SK-N-SH (cell line): ENCODE results near the gene PTPA. TPM values are rescaled to one million over a fixed set of nuclear protein-coding genes. Genes with fewer than 3 reads are reported as not detected.
A peak's percentile ranks its signal among the peaks of the same experiment; 100 is the strongest.

Source experiments
- CTCF ChIA-PET: fragments of 300-600, 350-600 bp; formaldehyde crosslinking; extraction: SDS; loops from one replicate; lab custom pipeline; 2021; lab: Yijun Ruan, JAX
- POLR2A ChIA-PET: fragments of 350-600 bp; sonication (Branson Sonifier 250); formaldehyde crosslinking; extraction: SDS; loops from one replicate; lab custom pipeline; 2020; ENCODE audit warnings: antibody characterized with exemption, inconsistent platforms; lab: Yijun Ruan, JAX
- DNase-seq: peaks from one replicate; pipeline ENCODE4 v3.0.0; 2012
- H2AFZ ChIP-seq: fragments of 200-600 bp; sonication (generic); 2 replicates; pipeline ENCODE4 v1.8.1; 2016; ENCODE audit warnings: antibody characterized with exemption, mild to moderate bottlenecking, low read depth
- H3F3A ChIP-seq: fragments of 200-600 bp; sonication (generic); replicated peaks from 2 replicates; pipeline ENCODE3; 2016; ENCODE audit warnings: antibody characterized with exemption, mild to moderate bottlenecking; ENCODE audit not compliant: insufficient read depth
- H3K27ac ChIP-seq, 2 experiments: fragments of 200-500 bp in 1 of 2; fragments of 200-600 bp in 1 of 2; sonication (Bioruptor generic) in 1 of 2; sonication (generic), shearing (Covaris generic) in 1 of 2; 2 replicates each; pipeline versions ENCODE4 v1.5.1 to v1.6.1; 2014 to 2016; ENCODE audit warnings: low read depth in 2 of 2, inconsistent platforms in 1 of 2, low read length in 1 of 2, mild to moderate bottlenecking in 1 of 2, mixed read lengths in 1 of 2
- H3K27me3 ChIP-seq: fragments of 200-600 bp; sonication (generic), shearing (Covaris generic); 2 replicates; pipeline ENCODE4 v1.6.1; 2016; ENCODE audit warnings: mixed run types; ENCODE audit not compliant: insufficient read depth
- H3K36me3 ChIP-seq, 2 experiments: fragments of 200-500 bp in 1 of 2; fragments of 200-600 bp in 1 of 2; sonication (Bioruptor generic) in 1 of 2; sonication (generic) in 1 of 2; replicated peaks in 1 of 2; 2 replicates each; pipeline versions ENCODE3 to v1.5.1; 2014 to 2016; ENCODE audit warnings: low read length in 1 of 2, mild to moderate bottlenecking in 1 of 2; ENCODE audit not compliant: insufficient read depth in 2 of 2, control insufficient read depth in 1 of 2
- H3K4me1 ChIP-seq, 2 experiments: fragments of 200-500 bp in 1 of 2; fragments of 200-600 bp in 1 of 2; sonication (Bioruptor generic) in 1 of 2; sonication (generic), shearing (Covaris generic) in 1 of 2; 2 replicates each; pipeline versions ENCODE4 v1.5.1 to v1.6.1; 2014 to 2016; ENCODE audit warnings: low read depth in 1 of 2, low read length in 1 of 2, mixed run types in 1 of 2; ENCODE audit not compliant: insufficient read depth in 2 of 2, control insufficient read depth in 1 of 2
- H3K4me2 ChIP-seq: fragments of 200-600 bp; sonication (generic), shearing (Covaris generic); 2 replicates; pipeline ENCODE4 v1.6.1; 2017; ENCODE audit warnings: mixed run types
- H3K4me3 ChIP-seq, 2 experiments: fragments of 200-500 bp in 1 of 2; fragments of 200-600 bp in 1 of 2; sonication (Bioruptor generic) in 1 of 2; sonication (generic), shearing (Covaris generic) in 1 of 2; 2 replicates each; pipeline versions ENCODE4 v1.5.1 to v1.8.1; 2014 to 2016; ENCODE audit warnings: low read depth in 2 of 2, inconsistent platforms in 1 of 2, low read length in 1 of 2, mild to moderate bottlenecking in 1 of 2, mixed read lengths in 1 of 2, moderate library complexity in 1 of 2
- H3K79me2 ChIP-seq: fragments of 200-600 bp; sonication (generic); 2 replicates; pipeline ENCODE4 v1.8.1; 2017; ENCODE audit warnings: mild to moderate bottlenecking; ENCODE audit not compliant: insufficient read depth
- H3K9ac ChIP-seq: fragments of 200-600 bp; sonication (generic); 2 replicates; pipeline ENCODE4 v1.6.1; 2017; ENCODE audit warnings: mixed run types
- H3K9me2 ChIP-seq: fragments of 200-600 bp; sonication (generic); 2 replicates; pipeline ENCODE4 v1.6.1; 2017; ENCODE audit warnings: mixed run types
- H3K9me3 ChIP-seq: fragments of 200-600 bp; sonication (generic); 2 replicates; pipeline ENCODE4 v1.6.1; 2017; ENCODE audit warnings: mixed run types, mild to moderate bottlenecking, moderate library complexity
- H4K20me1 ChIP-seq: fragments of 200-600 bp; sonication (generic); 2 replicates; pipeline ENCODE4 v1.6.1; 2017; ENCODE audit warnings: mild to moderate bottlenecking, mixed run types; ENCODE audit not compliant: insufficient read depth
- CHD2 ChIP-seq: fragments of 150-350 bp; IDR thresholded peaks from 2 replicates; pipeline ENCODE4 v1.6.1; 2018; ENCODE audit warnings: low read length; ENCODE audit not compliant: partially characterized antibody
- CTCF ChIP-seq: fragments of 200-600 bp; sonication (generic); IDR thresholded peaks from 2 replicates; pipeline ENCODE4 v1.6.1; 2017; ENCODE audit warnings: antibody characterized with exemption, mild to moderate bottlenecking, moderate library complexity
- ELF1 ChIP-seq: IDR thresholded peaks from 2 replicates; pipeline ENCODE4 v1.4.0; 2012
- EZH2phosphoT487 ChIP-seq: fragments of 200-600 bp; sonication (generic); IDR thresholded peaks from 2 replicates; pipeline ENCODE4 v1.6.1; 2017; ENCODE audit warnings: low read depth, mixed run types, mild to moderate bottlenecking, antibody characterized with exemption, moderate library complexity, borderline replicate concordance
- FOSL2 ChIP-seq: IDR thresholded peaks from 2 replicates; pipeline ENCODE4 v1.4.0; 2012; ENCODE audit warnings: low read depth, mild to moderate bottlenecking, moderate library complexity, borderline replicate concordance
- FOXJ3 ChIP-seq: sonication (generic); formaldehyde crosslinking; IDR thresholded peaks from 2 replicates; pipeline ENCODE4 v1.5.1; 2020; ENCODE audit warnings: mild to moderate bottlenecking, missing genetic modification reagents
- FOXM1 ChIP-seq: IDR thresholded peaks from 2 replicates; pipeline ENCODE4 v1.4.0; 2012; ENCODE audit warnings: low read depth, mild to moderate bottlenecking
- GABPA ChIP-seq: IDR thresholded peaks from 2 replicates; pipeline ENCODE4 v1.4.0; 2012; ENCODE audit warnings: low read depth, mild to moderate bottlenecking
- GATA2 ChIP-seq: sonication (generic); formaldehyde crosslinking; IDR thresholded peaks from 2 replicates; pipeline ENCODE4 v1.5.0; 2020; ENCODE audit warnings: mild to moderate bottlenecking, missing genetic modification reagents
- IRF3 ChIP-seq: fragments of 150-350 bp; IDR thresholded peaks from 2 replicates; pipeline ENCODE4 v1.6.1; 2016; ENCODE audit warnings: mild to moderate bottlenecking, low read depth, low read length
- MEF2A ChIP-seq: IDR thresholded peaks from 2 replicates; pipeline ENCODE4 v1.4.0; 2012; ENCODE audit warnings: low read depth, borderline replicate concordance
- MXI1 ChIP-seq: IDR thresholded peaks from 2 replicates; pipeline ENCODE4 v1.6.1; 2012; ENCODE audit warnings: mild to moderate bottlenecking, low read depth, low read length, improper control_type of control experiment
- NFIC ChIP-seq: IDR thresholded peaks from 2 replicates; pipeline ENCODE4 v1.4.0; 2012; ENCODE audit warnings: borderline replicate concordance
- POLR2AphosphoS5 ChIP-seq: IDR thresholded peaks from 2 replicates; pipeline ENCODE4 v1.6.1; 2012; ENCODE audit warnings: low read depth, low read length
- RCOR1 ChIP-seq: fragments of 150-350 bp; IDR thresholded peaks from 2 replicates; pipeline ENCODE4 v1.6.1; 2017; ENCODE audit warnings: antibody characterized with exemption, low read length
- RXRA ChIP-seq: IDR thresholded peaks from 2 replicates; pipeline ENCODE4 v1.4.0; 2012; ENCODE audit warnings: low read depth, mild to moderate bottlenecking, borderline replicate concordance
- SIN3A ChIP-seq: IDR thresholded peaks from 2 replicates; pipeline ENCODE4 v1.6.1; 2012; ENCODE audit warnings: low read depth, mild to moderate bottlenecking, low read length, moderate library complexity, borderline replicate concordance
- SMC3 ChIP-seq: IDR thresholded peaks from 2 replicates; pipeline ENCODE4 v1.6.1; 2012; ENCODE audit warnings: low read depth, low read length, improper control_type of control experiment
- TAF1 ChIP-seq: IDR thresholded peaks from 2 replicates; pipeline ENCODE4 v1.6.1; 2012; ENCODE audit warnings: low read depth, mild to moderate bottlenecking, low read length, moderate library complexity, borderline replicate concordance
- TCF12 ChIP-seq: IDR thresholded peaks from 2 replicates; pipeline ENCODE4 v1.4.0; 2012
- TEAD4 ChIP-seq: IDR thresholded peaks from 2 replicates; pipeline ENCODE4 v1.4.0; 2012; ENCODE audit warnings: mild to moderate bottlenecking, borderline replicate concordance; ENCODE audit not compliant: insufficient read depth
- USF1 ChIP-seq: IDR thresholded peaks from 2 replicates; pipeline ENCODE4 v1.4.0; 2012; ENCODE audit warnings: low read depth, borderline replicate concordance
- USF2 ChIP-seq: fragments of 150-350 bp; IDR thresholded peaks from 2 replicates; pipeline ENCODE4 v1.6.1; 2017; ENCODE audit warnings: antibody characterized with exemption, low read length, low read depth, borderline replicate concordance
- YY1 ChIP-seq: IDR thresholded peaks from 2 replicates; pipeline ENCODE4 v1.4.0; 2012; ENCODE audit warnings: low read depth, mild to moderate bottlenecking
- WGBS: methylation state at CpG from one replicate; pipeline ENCODE4 v1.1.6; 2017; ENCODE audit warnings: low lambda C conversion rate; 5-methylcytosine and 5-hydroxymethylcytosine counted together
- polyA plus RNA-seq, 3 experiments: library from polyadenylated mRNA; depleted of rRNA; stranded (reverse); fragments of >200 nt; gene quantifications; 2 replicates each; pipeline ENCODE4 v1.2.3, GENCODE V29; 2012
- TF ChIP-seq, protein P1 (sequence below): IDR thresholded peaks from 2 replicates; pipeline ENCODE4 v1.6.1; 2012; ENCODE audit warnings: mild to moderate bottlenecking, low read depth, low read length, moderate library complexity

Gene PTPA
- polyA plus RNA-seq, 1 of the 3 experiments (the other 2 are of a cell fraction): 130 TPM

DNA sequence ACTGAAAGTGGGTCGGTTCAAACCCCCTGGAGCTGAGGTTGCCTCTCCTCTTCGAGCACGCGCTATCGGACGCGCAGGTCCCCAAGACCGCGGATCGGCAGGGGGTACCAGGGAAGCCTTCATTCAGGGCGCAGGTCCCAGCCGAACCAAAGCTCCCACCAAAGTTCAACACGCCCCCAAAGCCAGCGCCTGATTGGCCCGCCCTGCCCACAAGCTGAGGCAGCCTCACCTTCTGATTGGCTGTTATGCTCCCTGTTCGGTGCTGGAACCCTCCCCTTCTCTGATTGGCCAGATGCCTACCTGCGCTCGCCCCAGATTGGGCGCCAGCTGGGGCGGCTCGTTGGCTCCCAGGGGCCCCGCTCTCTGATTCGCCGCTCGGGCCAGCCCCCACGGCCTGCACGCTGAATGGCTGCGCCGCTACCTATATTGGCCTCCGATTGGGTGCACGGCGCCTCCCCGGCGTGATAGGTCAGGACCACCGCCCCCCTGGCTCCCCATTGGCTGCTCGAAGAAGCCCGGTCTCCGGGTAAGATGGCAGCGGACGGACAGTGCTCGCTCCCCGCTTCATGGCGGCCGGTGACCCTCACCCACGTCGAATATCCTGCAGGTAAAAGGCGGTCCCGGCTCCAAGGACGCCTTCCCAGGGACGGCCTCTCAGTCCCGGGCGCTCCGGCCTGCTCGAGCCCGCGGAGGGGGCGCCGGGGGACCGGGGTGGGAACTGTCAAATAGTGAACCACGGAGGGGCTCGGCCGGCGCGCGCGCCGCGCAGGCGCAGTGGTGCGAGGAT, 30.4 kb upstream of the PTPA start, which contains the start of gene DOLPP1:
TSS of gene DOLPP1 (plus strand) at position 511 of the 787 bp plus-strand sequence. CDS start at position 532, 21 bp downstream.
- CTCF ChIA-PET: interaction anchor here (1.2 kb wide), 1 partner anchor 73 kb away, joined by 3 read pairs; no protein-coding TSS in a partner anchor
- H4K20me1 ChIP-seq: no peaks in the 10 kb centered on the region
- POLR2A ChIA-PET: interaction anchor here (1.3 to 1.6 kb wide), 2 partner anchors 13 to 14 kb away, joined by 6 to 8 read pairs; no protein-coding TSS in a partner anchor
- DNase-seq: peak; percentile 99
- no peaks in the 10 kb centered on the region for H3K9me3 ChIP-seq
- H3K4me1 ChIP-seq: peaks cover 9 to 21% of the 10 kb centered on the region in 2 experiments; a peak in 2 of 4 replicates
- H3K9ac ChIP-seq: peak within 1 kb of the TSS; percentile 81
- peaks cover 0 to 11% of the 10 kb centered on the region in 2 experiments for H3K36me3 ChIP-seq
- no peaks in the 10 kb centered on the region for H3K27me3 ChIP-seq
- peak within 1 kb of the TSS; percentile 99 for H3K4me2 ChIP-seq
- H3K79me2 ChIP-seq: peaks cover 18% of the 10 kb centered on the region
- peak within 1 kb of the TSS; percentile 99 for H2AFZ ChIP-seq
- H3F3A ChIP-seq: no peaks in the 10 kb centered on the region
- WGBS: under 1% methylated on average over 25 of the region's 70 CpGs
- H3K4me3 ChIP-seq: peak within 1 kb of the TSS; percentile 83 to 99
- peak within 1 kb of the TSS; percentile 55 to 86 for H3K27ac ChIP-seq
- H3K9me2 ChIP-seq: no peaks in the 10 kb centered on the region
- TF ChIP-seq IRF3 (peak; percentile 96), FOSL2 (no peak), MXI1 (peak; percentile 88), SIN3A (peak; percentile 87), YY1 (peak; percentile 93), GABPA (no peak; the same call in 1 of the 2 replicates), NFIC (no peak), RCOR1 (no peak), CTCF (no peak), RXRA (no peak), USF2 (peak; percentile 44), EZH2phosphoT487 (no peak), SMC3 (no peak), ELF1 (no peak), TEAD4 (no peak), MEF2A (no peak), GATA2 (CRISPR knock-in tag) (no peak), FOXM1 (no peak), FOXJ3 (no peak), USF1 (no peak), CHD2 (peak; percentile 86), TCF12 (no peak), POLR2AphosphoS5 (peak; percentile 58; the same call in 1 of the 2 replicates), TAF1 (peak; percentile 80; the same call in 1 of the 2 replicates)
- TF ChIP-seq, protein P1, sequence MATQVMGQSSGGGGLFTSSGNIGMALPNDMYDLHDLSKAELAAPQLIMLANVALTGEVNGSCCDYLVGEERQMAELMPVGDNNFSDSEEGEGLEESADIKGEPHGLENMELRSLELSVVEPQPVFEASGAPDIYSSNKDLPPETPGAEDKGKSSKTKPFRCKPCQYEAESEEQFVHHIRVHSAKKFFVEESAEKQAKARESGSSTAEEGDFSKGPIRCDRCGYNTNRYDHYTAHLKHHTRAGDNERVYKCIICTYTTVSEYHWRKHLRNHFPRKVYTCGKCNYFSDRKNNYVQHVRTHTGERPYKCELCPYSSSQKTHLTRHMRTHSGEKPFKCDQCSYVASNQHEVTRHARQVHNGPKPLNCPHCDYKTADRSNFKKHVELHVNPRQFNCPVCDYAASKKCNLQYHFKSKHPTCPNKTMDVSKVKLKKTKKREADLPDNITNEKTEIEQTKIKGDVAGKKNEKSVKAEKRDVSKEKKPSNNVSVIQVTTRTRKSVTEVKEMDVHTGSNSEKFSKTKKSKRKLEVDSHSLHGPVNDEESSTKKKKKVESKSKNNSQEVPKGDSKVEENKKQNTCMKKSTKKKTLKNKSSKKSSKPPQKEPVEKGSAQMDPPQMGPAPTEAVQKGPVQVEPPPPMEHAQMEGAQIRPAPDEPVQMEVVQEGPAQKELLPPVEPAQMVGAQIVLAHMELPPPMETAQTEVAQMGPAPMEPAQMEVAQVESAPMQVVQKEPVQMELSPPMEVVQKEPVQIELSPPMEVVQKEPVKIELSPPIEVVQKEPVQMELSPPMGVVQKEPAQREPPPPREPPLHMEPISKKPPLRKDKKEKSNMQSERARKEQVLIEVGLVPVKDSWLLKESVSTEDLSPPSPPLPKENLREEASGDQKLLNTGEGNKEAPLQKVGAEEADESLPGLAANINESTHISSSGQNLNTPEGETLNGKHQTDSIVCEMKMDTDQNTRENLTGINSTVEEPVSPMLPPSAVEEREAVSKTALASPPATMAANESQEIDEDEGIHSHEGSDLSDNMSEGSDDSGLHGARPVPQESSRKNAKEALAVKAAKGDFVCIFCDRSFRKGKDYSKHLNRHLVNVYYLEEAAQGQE: no peak
